ENCODE data around the gene AATF. TPM values are rescaled to one million over a fixed set of nuclear protein-coding genes. Genes with fewer than 3 reads are reported as not detected.

The AATF gene
- polyA plus RNA-seq, result 148 and 185 TPM in 2 replicates

GRCh38 chr17:36948717-36949460 is at the start of gene AATF:
TSS of gene AATF (plus strand) at chr17:36948954. CDS start at chr17:36949126, 172 bp downstream.

GRCh38 chr17:36937001-36937958 is 11.5 kb upstream of the AATF start, which contains the start of gene LHX1:
TSS of gene LHX1 (plus strand) at chr17:36937475. CDS start at chr17:36938198, 723 bp downstream.

Other genes with a start within 250 kb of the AATF start
- 61.8 and 88.3 TPM in 2 replicates for gene LHX1, start 11.5 kb upstream of the AATF start, polyA plus RNA-seq

Data from Purkinje cell (primary cell).